Peyer's patch (tissue), 4 donors: ENCODE results near the gene SORCS1. TPM values are rescaled to one million over a fixed set of nuclear protein-coding genes. Genes with fewer than 3 reads are reported as not detected.

Source experiments
- DNase-seq, 3 donors: peaks; one replicate each; pipeline ENCODE4 v3.0.0-alpha.2; 2017 to 2019
- H3K27ac ChIP-seq, 4 donors: fragments of 200-600 bp; sonication (generic); one replicate each; pipeline ENCODE4 v1.5.1; 2016 to 2019
- H3K27me3 ChIP-seq, 2 donors: fragments of 200-600 bp; sonication (generic); one replicate each; pipeline ENCODE4 v1.5.1; 2019
- H3K36me3 ChIP-seq, 3 donors: fragments of 200-600 bp; sonication (generic); one replicate each; pipeline ENCODE4 v1.5.1; 2016 to 2019
- H3K4me1 ChIP-seq, 4 donors: fragments of 200-600 bp; sonication (generic); one replicate each; pipeline ENCODE4 v1.5.1; 2016 to 2019
- H3K4me3 ChIP-seq, 4 donors: fragments of 200-600 bp; sonication (generic); 1 replicate in 3 of 4; 2 replicates in 1 of 4; pipeline ENCODE4 v1.5.1; 2016 to 2019; ENCODE audit warnings: mild to moderate bottlenecking in 1 of 4
- H3K9me3 ChIP-seq, 4 donors: fragments of 200-600 bp; sonication (generic); one replicate each; pipeline ENCODE4 v1.5.1; 2016 to 2019; ENCODE audit warnings: mild to moderate bottlenecking in 1 of 4
- CTCF ChIP-seq, 6 experiments: fragments of 450-650 bp in 4 of 6; fragments of 200-600 bp in 2 of 6; sonication (generic) in 1 of 6; IDR thresholded peaks; one replicate each; pipeline ENCODE4 v1.5.1; 2017 to 2019; ENCODE audit warnings: antibody characterized with exemption in 6 of 6, mild to moderate bottlenecking in 3 of 6, moderate library complexity in 1 of 6
- POLR2A ChIP-seq, 2 donors: fragments of 450-650 bp; IDR thresholded peaks; one replicate each; pipeline ENCODE4 v1.5.1; 2017; ENCODE audit warnings: antibody characterized with exemption in 2 of 2, mild to moderate bottlenecking in 2 of 2, moderate library complexity in 2 of 2
- total RNA-seq, 4 donors: library from RNA; depleted of rRNA; stranded (reverse); fragments of >200 nt; gene quantifications; one replicate each; pipeline ENCODE4 v1.1.0, GENCODE V29; 2016

Gene SORCS1
- total RNA-seq, 4 donors from 2014 or later = 0.53 to 5.9 (median 2.4) TPM

DNA sequence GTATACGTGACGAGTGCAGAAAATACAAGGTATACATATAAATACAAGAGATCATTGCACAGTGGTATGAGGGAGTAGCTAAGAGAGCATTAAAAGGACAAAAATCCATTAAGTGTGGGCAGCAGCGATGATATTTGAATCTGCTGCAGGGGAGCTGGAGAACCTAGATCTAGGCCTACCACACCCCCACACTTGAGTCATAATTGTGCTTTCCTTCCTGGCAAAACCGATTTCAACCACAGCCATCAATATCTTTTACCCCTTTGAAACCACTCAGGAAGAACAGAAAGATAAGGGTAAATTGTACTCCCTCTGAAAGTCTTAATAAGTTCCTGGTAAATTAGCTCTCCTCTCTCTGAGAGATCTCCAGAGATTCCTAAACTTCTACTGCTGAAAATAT, 345.0 kb downstream of the SORCS1 start:
- H3K4me3 ChIP-seq = no peak overlapping the region
- H3K36me3 ChIP-seq = no peaks in the 10 kb centered on the region
- no peaks in the 10 kb centered on the region for H3K4me1 ChIP-seq
- no peaks in the 10 kb centered on the region for H3K27me3 ChIP-seq
- no peak for DNase-seq
- no peak for TF ChIP-seq CTCF (IDR thresholded peaks at IDR 0.05)
- TF ChIP-seq POLR2A (IDR thresholded peaks at IDR 0.05) = no peak
- no peaks in the 10 kb centered on the region for H3K9me3 ChIP-seq
- no peak overlapping the region for H3K27ac ChIP-seq

DNA sequence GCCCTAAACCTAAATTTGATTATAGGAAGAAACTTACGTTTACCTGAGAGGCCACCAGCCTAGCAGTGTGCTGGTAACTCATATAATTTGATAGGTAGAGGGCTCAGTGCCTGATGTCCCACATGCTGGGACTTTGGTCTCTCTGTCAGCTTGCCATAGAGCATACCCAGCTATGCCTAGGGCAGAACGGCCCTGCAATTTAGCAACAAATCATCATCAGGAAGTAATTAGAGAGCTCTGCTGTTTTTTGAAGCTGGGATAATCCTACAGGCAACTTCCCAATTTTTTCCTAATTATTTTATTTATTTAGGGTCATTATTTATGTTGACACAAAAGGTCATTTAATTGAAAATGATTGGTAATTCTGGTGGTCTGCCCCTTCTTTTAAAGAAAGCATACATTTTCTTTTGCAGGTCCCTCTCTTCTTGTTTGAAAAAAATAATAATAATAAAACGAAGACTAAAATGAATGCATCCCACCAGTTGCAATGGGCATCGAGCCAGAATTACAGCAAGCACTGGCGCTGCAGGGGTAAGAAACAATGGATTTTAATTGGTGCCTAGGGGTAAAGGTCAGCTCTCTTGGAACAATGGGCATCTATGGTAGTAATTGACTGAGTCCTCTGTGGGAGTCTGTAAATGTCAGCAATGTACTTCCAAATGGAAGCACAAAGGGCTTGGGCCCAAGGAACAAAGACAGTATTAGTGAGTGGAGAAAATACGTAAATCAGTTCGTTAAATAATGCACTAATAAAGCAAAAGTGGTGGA, 348.0 kb downstream of the SORCS1 start:
- Histone ChIP-seq H3K36me3 (no peaks in the 10 kb centered on the region), H3K4me1 (no peaks in the 10 kb centered on the region), H3K4me3 (no peak overlapping the region), H3K27ac (no peak overlapping the region), H3K9me3 (no peaks in the 10 kb centered on the region), H3K27me3 (no peaks in the 10 kb centered on the region)
- TF ChIP-seq CTCF (IDR thresholded peaks at IDR 0.05) (no peak), POLR2A (IDR thresholded peaks at IDR 0.05) (no peak)
- no peak for DNase-seq

DNA sequence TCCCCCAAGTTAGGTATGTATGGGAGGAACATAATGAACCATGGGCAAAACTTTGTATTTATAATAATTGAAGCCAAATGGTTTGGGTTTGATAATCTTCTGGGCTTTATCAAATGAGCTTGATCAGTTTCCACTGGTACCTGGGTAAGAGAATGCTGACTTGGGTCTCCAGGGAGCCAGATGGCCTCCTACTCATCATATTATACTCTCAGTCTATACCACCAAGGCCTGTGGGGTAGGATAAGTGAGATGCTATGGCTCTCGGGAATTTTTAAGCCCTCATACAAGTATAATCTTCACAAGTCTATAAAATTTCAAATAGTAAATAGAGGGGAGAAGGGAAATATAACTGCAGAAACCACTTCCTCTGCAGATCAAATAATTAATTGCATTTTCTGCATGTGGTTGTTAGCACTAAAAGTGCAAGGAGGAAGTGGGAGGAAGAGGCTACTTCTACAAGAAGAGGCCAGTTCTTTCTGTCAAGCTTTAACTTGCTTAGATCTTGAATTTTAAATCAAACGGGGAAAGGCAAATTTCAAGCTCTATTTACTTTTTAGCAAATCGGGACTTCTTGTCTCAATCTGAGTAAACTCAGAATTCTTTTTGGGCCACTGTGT, 349.0 kb downstream of the SORCS1 start:
- Histone ChIP-seq H3K9me3 (no peaks in the 10 kb centered on the region), H3K4me3 (no peak overlapping the region), H3K36me3 (no peaks in the 10 kb centered on the region), H3K4me1 (no peaks in the 10 kb centered on the region), H3K27ac (no peak overlapping the region), H3K27me3 (no peaks in the 10 kb centered on the region)
- no peak for DNase-seq
- TF ChIP-seq CTCF (IDR thresholded peaks at IDR 0.05) (no peak), POLR2A (IDR thresholded peaks at IDR 0.05) (no peak)

DNA sequence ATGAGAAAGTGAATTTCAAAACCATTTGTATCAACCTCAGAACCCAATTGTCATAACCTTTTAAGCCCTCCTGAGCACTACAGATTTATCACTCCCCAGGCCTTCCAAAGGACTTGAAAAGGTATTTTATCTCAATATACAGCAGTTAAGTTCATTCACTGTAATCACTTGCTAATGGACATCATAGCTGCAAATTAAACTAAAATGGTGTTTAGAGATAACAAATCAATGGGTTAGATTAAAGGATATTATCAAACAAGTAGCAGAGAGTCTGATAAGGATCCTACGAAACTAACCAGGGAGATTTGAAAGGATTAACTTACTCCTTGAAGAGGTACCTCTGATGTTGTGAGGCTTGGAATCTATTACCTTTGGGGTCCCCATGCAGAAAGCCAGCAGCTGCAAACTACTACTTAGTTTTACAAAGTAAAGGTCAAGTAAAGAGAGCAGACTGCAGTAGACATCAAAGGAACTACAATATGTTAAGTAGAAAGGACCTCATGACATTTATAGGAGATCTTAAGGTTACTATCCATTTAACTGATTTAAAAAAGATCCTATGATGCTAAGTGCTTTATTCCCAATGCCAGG, 359.4 kb downstream of the SORCS1 start:
- Histone ChIP-seq H3K9me3 (no peaks in the 10 kb centered on the region), H3K4me1 (no peaks in the 10 kb centered on the region), H3K27ac (no peak overlapping the region), H3K36me3 (no peaks in the 10 kb centered on the region), H3K27me3 (no peaks in the 10 kb centered on the region), H3K4me3 (no peak overlapping the region)
- TF ChIP-seq POLR2A (IDR thresholded peaks at IDR 0.05) = no peak
- no peak for TF ChIP-seq CTCF (IDR thresholded peaks at IDR 0.05)
- no peak for DNase-seq

DNA sequence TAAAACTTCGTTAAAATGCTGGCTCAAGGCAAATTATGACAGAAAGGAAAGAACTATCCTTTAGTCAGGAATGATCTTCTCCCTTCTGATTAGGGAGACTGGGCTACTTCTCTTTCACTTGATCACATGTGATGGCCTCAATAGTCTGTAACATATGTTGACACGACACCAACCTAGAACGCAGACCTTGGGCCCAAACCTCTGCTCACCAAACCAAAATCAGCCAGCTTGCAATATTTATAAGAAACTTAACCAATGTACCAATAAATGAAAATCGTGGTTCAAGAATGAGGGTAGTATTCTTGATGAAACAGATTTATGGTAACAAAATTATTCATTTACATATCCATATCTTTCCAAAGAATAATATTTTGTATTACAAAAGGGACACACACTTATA, 361.6 kb downstream of the SORCS1 start:
- TF ChIP-seq CTCF (IDR thresholded peaks at IDR 0.05) (no peak), POLR2A (IDR thresholded peaks at IDR 0.05) (no peak)
- H3K9me3 ChIP-seq = no peaks in the 10 kb centered on the region
- H3K4me3 ChIP-seq = no peak overlapping the region
- H3K27ac ChIP-seq = no peak overlapping the region
- no peak for DNase-seq
- no peaks in the 10 kb centered on the region for H3K36me3 ChIP-seq
- no peaks in the 10 kb centered on the region for H3K4me1 ChIP-seq
- H3K27me3 ChIP-seq = no peaks in the 10 kb centered on the region
